Umbilical cord (tissue), 2 donors: ENCODE results near the gene TBL1X. TPM values are rescaled to one million over a fixed set of nuclear protein-coding genes. Genes with fewer than 3 reads are reported as not detected.
A peak's percentile ranks its signal among the peaks of the same experiment; 100 is the strongest.

Source experiments
- DNase-seq: peaks from one replicate; pipeline ENCODE4 v3.0.0-alpha.2; 2015; ENCODE audit warnings: low spot score
- total RNA-seq: library from RNA; depleted of rRNA; stranded (reverse); fragments of >200 nt; gene quantifications from one replicate; pipeline ENCODE4 v1.2.3, GENCODE V29; 2014; ENCODE audit warnings: low replicate concordance; ENCODE audit not compliant: insufficient read depth

Gene TBL1X
- total RNA-seq, 1 donor from 2014 or later, result 15.4 TPM

DNA sequence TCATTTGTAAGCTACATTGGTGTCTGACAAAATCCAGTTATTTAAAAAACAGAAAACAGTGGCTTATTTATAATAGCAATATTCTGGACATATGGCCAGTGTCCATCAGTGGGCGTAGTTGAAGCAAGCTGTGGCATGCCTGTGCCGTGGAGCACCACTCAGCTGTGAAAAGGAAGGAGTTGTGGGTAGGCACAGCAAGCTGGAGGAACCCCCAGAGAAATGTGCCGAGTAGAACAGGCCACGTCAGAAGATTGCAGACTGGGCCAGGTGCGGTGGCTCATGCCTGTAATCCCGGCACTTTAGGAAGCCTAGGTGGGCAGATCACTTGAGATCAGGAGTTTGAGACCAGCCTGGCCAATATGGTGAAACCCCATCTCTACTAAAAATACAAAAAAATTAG, 198.4 kb downstream of the TBL1X start:
- DNase-seq, result no peak

DNA sequence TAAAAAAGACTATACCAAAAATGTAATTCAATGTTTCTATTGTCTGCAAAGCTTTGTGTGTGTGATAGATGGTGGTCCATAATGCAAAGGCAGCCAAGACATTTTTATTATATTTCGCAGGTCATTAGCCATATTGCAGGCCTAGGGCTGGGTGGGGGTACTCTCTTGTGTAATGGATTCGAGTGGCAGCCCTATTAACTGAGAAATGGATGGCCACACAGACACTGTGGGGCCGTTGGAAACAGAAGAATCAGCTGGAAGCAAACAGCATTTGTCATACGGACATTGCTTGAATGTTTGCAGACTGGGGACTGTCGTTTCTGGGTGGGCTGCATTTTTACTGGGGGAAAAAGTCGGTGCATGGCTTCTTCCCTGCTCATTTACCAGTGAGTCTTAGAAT, 199.4 kb downstream of the TBL1X start:
- DNase-seq, result no peak

DNA sequence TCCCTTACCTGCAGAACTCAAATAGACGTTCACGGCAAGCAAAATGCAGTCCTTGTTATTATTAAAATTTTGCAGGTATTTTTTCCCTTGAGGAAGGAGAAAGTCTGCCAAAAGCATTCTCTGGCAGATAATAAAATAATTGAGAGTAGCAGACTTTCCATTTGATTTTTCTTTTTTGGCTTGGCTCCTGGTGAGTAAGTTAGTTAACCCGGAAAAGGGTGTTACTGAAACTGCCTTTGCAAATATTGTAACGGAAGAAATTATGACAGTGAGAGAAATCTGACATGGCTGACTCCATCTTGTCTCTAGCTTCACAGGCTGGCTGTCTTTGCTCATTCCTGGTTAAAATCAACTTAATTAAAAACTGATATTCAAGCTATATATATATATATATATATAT, 200.3 kb downstream of the TBL1X start:
- no peak for DNase-seq

DNA sequence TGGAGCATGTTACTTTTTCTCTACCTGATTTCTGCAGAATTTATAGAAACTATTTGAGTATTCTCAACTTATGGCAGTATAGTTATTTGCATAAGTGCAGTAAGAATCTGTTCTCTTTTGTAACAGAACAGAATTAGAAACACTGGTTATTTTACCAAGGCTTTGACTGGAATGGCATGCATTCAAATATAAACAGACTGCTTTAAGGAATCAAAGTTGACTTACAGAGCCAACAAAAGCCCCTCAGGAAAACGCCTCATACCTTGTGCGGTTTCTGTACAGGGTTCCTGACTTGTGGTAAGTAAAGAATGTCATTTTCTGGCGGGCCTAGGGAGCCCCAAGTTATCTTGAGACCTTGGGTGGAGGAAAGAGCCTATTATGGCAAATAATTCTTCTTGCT, 203.7 kb downstream of the TBL1X start:
- no peak for DNase-seq

DNA sequence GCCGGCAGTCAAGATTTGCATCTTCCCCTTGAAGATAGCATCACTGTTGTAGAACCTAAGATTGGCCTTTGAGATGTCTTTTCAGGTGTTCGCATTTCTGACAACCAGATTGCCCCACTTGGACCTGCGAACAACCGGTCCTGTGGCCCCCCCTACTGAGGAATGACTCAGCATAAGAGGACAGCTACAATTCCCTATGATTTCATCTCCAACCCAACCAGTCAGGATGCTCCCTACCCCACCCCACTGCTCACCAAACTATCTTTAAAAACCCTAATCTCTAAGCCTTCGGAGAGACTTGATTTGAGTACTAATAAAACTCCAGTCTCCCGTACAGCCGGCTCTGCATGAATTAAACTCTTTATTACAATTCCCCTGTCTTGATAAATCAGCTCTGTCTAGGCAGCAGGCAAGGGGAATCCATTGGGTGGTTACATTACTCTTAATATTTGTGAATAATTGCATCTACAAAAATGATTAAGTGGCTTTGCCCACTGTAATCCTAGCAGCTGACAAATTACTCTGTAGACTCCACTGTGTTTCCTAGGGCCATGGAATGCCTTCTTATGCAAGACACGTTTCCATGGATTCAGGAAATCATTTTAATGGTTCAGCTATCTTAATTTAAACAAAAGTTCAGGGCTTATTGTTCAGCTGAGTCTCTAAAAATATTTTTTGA, 205.4 kb downstream of the TBL1X start:
- peak; percentile 31 for DNase-seq

DNA sequence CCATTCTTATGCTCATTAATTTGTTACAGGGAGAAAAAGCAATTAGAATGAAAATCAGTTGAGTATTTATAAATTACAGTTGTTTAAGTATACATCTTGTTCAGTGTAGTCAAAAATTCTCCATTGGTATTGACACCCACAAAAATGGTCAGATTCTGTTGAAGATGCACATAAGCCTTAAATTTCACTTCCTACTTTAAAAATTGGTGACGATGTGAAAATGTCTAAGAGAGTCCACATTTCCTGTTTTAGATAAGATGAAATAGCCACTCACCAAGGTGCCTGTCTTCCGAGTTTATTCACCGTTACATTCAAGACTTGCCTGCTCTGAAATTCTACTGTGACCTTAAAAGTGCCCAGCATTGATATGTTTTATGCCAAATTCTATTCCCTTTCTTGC, 207.1 kb downstream of the TBL1X start:
- no peak for DNase-seq

DNA sequence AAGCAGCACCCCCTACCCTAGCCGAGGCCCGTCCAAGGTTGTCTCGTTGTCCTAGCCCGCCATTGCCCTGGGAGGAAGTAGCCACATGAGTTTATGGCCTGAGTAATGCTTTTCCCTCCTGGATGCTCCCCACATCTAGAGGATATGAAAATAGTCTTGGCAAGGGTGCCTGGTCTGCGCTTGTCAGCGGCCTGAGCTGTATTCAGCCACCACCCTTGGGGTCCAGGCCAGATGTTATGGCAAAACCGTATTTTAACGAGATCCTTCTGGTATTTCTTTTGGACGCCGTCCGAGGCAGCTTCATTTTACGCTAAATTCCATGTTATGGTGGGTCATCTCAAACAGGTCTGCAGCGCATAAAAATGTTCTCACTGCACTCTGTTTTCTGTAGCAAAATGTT, 211.4 kb downstream of the TBL1X start:
- peak; percentile 30 for DNase-seq

DNA sequence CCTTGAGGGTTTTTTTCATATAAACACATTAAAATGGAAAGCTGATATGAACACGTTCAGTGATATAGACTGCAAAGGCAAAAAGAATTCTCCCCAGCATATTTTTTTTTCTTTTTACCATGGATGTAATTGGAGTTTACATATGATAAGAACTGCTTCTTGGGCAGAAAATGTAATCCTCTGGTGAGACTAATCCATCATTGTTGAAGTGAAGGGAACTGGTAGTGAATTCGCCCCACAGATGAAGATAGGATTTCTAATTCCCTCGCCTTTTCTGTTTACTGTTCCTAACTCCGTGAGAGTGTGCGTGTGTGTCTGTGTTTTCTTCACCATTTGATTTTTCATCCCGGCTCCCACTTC, 211.9 kb downstream of the TBL1X start:
- DNase-seq, result no peak

DNA sequence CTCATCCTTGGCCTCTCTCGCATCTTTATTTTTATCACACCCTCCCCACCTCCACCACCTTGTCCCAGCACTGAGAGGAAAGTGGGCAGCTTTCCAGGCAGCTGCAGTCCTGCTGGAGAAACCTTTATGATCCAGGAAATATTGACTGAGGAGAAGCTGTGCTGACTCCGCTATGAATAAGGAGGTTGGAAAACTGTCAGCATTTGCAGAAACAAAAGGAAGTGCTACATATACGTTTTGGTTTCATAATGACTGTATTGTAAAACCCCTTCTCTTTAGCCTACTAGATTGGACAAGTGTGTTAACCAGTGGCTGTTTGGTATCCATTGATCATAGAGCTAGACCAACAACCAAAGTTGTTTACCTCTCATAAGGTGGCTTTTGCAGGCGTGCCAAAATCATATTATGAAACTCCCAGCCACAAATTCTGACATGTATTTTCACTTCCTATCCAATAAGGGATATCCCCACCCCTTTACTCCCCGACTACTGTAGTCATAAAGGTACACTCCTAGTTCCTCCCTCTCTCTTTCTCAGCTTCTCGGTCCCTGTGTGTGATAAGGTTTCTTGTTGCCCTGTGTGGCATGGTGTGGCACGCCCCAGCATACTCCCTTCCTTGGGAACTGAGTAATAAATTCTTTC, 212.4 kb downstream of the TBL1X start:
- peak; percentile 36 for DNase-seq

DNA sequence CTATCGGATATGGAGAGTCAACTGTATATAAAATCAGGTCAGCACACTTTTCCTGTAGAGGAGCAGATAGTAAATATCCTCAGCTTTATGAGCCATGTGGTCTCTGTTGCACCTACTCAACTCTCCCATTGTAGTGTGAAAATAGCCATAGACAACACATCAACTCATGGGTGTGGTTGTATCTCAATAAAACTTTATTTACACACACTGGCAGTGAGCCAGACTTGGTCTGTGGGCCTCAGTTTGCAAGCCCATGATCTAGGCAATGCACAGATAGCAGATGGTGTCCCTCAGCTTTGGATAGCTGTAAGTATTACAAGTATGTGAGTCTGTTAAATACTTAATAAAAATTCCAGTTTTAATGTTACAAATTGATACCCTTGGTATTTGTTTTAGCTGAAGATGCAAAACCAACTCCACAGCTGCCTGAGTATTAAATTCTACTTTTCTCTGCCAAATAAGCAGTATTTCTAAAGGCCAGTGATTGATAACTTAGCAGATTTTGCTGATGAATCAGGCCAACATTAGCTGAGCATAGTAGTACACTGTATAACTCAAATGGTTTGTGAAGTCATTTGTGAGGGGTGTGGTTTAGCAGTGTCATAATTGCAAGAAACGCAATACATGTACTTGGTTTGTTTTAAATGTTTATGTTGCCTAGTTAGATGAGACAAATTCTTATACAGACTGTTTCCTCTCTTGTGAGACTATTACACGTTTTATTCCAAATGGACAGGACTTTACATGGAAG, 213.5 kb downstream of the TBL1X start:
- no peak for DNase-seq

DNA sequence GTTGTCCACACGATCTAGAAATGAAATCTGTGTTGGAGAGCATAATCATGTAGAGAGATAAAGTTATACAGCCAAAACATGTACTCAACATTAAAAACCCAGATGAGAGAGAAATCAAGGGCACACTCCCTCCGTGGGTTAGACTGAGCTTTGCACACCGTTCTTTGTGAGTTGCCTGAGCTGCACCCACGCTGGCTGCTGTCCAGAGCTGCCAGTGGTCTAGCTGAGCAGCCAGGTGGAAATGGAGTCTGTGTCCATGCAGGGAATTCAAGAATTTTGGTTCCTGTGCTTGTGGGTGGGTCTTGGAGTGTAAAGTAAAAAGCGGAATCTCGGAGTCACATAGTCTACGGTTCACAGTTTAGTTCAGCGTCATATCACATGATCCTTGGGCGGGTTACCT, 216.2 kb downstream of the TBL1X start:
- DNase-seq, result no peak

DNA sequence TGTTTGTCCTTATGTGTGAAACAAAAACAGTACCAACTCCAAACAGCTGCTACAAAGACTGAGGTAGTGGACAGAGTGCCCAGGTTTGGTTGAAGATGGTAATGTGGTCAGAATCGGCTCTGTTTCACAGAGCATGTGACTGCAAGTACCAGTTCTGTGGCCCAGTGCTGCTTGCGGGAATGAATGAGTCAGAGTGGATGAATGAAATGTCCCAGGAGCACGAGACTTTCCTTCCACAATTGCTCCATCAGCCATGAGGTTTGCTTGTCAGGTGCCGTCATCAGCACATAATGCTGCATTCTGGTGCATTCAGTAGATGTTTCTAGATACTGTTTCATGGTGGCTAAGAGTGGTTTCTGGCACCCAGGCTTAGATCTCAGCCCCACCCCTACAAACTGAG, 216.6 kb downstream of the TBL1X start:
- DNase-seq, result no peak

DNA sequence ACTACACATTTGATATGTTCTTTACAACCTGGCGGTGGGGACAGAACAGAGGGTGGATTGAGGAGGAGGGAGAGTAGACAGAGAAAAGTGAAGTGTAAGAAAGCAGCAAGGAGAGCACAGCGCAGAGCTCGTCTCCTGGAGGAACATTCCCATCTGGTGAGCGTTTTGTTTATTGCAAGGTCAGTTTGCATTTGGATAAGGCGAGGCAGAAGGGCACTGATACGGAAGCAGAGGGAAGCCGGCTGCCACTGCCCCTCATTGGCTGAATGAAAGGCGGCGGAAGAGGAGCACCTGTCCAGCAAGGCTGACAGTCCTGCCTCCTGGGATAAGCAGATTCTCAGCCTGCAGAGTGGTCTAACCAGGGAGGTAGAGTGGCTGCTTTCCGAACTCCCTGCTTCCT, 217.6 kb downstream of the TBL1X start:
- DNase-seq, result peak; percentile 17

DNA sequence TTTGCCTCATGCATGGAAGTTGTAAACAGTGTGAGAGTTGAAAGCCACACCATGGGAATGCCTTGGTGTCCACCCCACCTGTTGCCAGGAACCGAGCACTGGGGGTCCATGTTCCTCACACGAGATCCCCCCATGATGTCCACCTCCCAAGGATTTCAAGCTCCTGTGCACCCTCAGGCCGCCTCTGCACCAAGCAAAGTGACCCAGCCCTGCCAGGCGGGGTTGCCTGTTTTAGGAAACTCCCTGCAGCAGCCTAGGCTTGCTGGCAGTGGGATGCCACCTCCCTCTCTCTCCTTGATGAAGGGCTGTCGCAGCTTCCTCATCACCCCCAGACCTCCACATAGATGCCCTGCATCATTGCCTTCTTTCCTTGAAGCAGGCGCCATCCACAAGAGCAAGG, 218.0 kb downstream of the TBL1X start:
- DNase-seq, result no peak

DNA sequence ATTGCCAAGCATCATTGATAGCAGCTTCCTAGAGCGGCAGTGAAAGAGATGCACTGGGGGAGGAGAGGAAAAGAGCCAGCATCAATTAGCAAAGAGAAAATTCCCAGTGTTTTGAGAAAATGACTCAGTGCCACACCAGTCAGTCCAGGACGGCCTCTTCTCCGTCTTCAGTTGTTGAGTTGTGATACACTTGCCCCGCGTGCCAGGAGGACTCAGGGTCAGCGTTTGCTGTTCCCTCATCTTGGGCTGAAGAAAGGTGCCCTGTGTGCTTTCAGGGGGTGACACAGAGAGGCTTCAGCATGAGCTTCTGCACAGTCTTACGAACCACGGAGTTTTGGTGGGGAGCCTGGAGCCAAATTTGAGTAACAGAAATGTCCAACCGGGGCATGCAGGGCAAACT, 218.5 kb downstream of the TBL1X start:
- DNase-seq, result no peak

DNA sequence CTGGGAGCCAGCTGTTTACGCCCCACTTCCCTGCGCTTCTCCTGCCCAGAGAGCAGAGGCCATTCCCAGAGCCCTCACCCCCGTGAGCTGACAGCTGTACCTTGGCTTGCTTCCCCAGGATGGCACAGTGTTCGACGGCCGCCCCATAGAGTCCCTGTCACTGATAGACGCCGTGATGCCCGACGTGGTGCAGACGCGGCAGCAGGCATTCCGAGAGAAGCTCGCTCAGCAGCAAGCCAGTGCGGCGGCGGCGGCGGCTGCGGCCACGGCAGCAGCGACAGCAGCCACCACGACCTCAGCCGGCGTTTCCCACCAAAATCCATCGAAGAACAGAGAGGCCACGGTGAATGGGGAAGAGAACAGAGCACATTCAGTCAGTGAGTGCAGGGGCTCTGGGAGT, 223.0 kb downstream of the TBL1X start:
- DNase-seq, result no peak

DNA sequence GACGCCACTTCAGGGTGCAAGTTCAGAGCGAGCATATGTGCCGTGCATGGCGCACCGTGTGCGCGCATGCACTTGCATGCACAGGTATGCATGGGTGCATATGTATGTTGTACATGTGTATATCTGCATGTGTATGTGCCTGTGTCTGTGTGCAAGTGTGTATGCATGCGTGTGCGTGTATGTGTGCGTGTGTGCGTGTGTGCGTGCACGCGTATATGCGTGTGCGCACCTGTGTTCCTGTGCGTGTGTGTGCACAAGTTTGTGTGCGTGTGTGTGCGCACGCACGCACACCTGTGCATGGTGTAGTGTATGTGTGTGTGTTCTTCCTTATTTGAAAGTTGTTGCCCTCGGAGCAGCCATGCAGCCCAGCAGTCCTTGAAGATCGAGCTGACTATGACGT, 224.0 kb downstream of the TBL1X start:
- no peak for DNase-seq

DNA sequence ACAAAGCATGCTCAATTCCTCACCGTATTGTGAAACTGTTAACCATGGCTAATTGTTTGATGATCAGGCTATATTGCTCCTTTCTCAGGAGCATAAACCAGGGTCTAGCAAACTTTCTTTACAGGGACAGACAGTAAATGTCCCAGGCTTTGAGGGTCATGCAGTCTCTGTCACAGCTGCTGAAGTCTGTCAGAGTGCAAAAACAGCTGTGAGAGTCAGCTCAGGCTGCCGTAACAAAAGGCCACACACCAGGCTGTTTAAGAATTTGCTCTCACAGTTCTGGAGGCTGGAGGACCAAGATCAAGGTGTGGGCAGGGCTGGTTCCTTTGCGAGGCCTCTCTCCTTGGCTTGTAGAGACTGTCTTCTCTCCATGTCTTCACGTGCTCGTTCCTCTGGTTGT, 225.2 kb downstream of the TBL1X start:
- DNase-seq, result no peak

DNA sequence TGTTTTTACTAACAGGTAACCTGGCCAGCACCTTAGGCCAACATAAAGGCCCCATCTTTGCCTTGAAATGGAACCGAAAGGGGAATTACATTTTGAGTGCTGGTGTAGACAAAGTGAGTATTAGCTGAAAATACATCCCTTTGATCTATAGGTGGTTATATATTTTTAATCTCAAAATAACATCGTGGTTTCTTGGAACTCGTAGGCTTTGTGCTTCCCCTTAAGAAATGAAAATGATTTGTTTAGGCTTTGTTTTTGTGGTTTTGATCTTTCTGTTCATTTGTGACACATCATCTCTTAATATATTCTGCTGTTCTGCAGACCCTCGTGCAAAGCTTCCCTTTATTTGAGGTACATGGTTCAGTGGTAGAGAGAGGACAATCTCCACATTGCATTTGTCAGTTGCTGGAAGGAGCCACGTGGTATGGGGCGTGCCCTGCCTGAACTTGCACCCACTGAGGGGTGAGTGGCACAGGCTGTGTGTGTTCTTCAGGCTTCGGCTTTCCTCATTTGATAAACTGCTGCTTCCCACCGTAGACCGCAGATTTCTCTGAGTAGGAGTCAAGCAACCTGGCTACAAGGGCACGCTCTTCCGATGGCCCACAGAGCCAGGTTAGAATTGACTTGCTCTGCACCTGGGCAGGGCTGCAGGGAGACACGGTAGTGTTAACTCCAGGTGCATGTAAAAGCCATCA, 228.6 kb downstream of the TBL1X start:
- no peak for DNase-seq

DNA sequence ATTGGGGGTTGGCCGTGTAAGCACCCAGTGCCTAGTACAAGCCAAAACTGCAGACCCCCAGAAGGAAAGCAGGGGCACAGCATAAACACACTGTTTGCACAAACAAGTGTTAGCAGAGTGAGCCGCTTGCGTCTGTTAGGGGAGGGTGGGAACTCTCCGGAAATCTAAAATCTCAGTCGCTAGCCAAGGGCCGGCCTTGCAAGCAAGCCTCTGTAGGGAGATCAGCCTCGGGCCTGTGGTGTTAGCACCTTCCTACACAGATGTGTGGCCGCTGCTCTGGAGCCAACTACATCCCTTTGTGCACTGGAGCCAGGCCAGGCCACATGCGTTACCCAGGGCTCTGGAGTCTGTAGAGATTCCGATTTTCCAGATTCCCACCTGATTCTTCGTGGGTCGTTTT, 233.7 kb downstream of the TBL1X start:
- no peak for DNase-seq

DNA sequence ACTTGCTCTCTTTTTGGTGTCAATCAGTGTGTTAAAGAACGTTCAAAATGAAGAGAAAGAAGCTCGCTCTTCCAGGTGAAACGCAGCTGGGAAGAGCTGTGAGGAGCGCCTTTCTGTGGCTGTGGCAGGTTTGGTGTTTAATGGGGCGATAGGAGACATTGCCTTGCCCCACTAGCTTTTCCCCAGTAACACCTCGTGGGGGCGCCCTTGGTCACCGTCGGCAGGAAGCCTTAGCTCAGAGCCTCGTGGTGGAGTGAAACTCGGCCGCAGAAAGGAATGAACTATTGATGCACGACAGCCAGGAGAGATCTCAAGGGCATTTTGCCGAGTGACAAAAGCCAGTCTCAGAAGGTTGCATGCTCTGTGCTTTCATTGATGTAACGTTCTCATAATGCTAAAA, 235.7 kb downstream of the TBL1X start:
- no peak for DNase-seq

DNA sequence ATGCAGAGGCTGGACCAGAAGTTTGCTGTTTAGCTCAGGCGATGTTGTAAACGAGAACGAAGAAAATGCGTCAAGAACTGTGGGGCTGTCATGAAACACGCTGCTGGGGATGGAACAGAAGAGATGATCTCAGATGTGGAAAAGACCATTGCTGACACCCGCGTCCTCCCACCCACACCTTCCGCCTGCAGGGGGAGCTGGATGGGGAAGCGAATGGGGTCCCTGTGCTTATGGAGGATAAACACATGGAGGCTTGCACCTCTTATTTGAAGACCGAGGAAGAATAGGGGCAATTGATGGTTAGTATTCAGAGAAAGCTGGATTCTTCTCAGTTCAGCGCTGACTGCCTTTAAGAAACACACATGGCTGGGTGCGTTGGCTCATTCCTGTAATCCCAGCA, 236.9 kb downstream of the TBL1X start:
- DNase-seq, result no peak

DNA sequence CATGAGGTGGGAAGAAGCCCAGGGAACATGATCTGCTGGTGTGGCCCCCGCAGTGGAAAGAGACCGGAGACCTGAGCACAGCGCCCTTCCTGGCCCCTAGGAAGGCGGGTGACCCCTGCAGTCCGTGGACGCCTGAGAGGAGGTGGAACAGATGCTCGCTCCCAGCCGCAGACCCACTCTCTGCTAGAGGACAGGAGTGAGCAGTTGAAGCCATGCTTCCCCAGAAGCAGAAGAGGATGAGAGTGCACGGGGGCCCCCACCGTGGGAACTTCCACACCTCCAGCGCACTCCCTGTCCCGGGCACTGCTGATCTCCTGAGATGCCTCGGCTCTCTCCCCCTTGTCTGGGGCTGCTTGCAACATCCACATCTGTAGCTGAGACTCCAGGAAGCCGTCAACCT, 238.5 kb downstream of the TBL1X start:
- no peak for DNase-seq
